ENCODE results near the gene ZC3H6. TPM values are rescaled to one million over a fixed set of nuclear protein-coding genes. Genes with fewer than 3 reads are reported as not detected.

ZC3H6 gene
- total RNA-seq, 1 experiment from 2014 or later, result 10.0 TPM

DNA sequence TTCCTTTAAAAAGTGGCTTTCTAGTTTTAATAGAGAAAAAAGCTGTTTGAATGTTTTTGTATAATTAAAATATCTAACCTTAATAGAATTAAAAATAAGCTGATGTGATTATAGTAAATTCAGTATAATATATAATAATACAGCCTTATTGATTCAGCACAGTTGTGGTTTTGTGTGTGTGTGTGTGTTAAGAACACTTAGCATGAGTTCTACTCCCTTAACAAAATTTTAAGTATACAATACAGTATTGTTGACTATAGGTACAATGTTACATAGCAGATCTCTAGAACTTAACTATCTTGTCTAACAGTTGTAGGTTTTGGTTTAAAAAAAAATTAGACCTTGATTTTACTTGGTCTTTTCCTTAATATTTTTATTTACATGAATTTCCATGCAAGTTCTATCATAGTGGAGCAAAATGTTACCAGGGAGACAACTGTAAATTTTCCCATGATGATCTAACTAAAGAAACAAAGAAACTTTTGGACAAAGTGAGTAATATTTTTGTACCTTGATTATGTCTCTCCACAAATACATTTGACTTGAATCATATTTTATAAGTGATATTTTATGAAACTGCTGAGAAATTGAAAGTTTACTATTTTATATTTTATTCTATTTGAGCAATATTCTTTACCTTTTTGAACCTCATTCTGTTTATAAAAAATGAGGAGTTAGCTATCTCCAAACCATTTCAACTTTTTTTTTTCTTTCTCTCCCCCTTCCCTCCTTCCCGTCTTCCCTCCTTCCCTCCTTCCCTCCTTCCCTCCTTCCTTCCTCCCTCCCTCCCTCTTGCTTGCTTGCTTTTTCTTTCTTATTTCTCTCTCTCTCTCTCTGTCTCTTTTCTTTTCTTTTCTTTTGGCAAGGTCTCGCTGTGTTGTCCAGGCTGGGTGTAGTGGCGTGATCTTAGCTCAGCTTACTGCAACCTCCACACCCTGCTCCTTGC lies 46.3 kb downstream of the ZC3H6 start:
- no peaks in the 10 kb centered on the region for H3K27me3 Mint-ChIP-seq (ENCODE audit: low read depth)
- ATAC-seq (no peak), DNase-seq (ENCODE audit: low spot score) (no peak)
- no peaks in the 10 kb centered on the region for H3K9me3 Mint-ChIP-seq
- H3K4me1 Mint-ChIP-seq, result peaks cover 10% of the 10 kb centered on the region
- TF ChIP-seq, protein P1, sequence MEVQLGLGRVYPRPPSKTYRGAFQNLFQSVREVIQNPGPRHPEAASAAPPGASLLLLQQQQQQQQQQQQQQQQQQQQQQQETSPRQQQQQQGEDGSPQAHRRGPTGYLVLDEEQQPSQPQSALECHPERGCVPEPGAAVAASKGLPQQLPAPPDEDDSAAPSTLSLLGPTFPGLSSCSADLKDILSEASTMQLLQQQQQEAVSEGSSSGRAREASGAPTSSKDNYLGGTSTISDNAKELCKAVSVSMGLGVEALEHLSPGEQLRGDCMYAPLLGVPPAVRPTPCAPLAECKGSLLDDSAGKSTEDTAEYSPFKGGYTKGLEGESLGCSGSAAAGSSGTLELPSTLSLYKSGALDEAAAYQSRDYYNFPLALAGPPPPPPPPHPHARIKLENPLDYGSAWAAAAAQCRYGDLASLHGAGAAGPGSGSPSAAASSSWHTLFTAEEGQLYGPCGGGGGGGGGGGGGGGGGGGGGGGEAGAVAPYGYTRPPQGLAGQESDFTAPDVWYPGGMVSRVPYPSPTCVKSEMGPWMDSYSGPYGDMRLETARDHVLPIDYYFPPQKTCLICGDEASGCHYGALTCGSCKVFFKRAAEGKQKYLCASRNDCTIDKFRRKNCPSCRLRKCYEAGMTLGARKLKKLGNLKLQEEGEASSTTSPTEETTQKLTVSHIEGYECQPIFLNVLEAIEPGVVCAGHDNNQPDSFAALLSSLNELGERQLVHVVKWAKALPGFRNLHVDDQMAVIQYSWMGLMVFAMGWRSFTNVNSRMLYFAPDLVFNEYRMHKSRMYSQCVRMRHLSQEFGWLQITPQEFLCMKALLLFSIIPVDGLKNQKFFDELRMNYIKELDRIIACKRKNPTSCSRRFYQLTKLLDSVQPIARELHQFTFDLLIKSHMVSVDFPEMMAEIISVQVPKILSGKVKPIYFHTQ (CRISPR knock-in tag; IDR thresholded peaks at IDR 0.05), result no peak
- TF ChIP-seq, protein P2, sequence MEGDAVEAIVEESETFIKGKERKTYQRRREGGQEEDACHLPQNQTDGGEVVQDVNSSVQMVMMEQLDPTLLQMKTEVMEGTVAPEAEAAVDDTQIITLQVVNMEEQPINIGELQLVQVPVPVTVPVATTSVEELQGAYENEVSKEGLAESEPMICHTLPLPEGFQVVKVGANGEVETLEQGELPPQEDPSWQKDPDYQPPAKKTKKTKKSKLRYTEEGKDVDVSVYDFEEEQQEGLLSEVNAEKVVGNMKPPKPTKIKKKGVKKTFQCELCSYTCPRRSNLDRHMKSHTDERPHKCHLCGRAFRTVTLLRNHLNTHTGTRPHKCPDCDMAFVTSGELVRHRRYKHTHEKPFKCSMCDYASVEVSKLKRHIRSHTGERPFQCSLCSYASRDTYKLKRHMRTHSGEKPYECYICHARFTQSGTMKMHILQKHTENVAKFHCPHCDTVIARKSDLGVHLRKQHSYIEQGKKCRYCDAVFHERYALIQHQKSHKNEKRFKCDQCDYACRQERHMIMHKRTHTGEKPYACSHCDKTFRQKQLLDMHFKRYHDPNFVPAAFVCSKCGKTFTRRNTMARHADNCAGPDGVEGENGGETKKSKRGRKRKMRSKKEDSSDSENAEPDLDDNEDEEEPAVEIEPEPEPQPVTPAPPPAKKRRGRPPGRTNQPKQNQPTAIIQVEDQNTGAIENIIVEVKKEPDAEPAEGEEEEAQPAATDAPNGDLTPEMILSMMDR (IDR thresholded peaks at IDR 0.05), result no peak
- TF ChIP-seq TCF7 (CRISPR knock-in tag; IDR thresholded peaks at IDR 0.05; ENCODE audit: low read depth), result no peak
- TF ChIP-seq GABPB1 (CRISPR knock-in tag; IDR thresholded peaks at IDR 0.05), result no peak
- no peak for TF ChIP-seq NR2C2 (CRISPR knock-in tag; IDR thresholded peaks at IDR 0.05)
- TF ChIP-seq ZNF232 (CRISPR knock-in tag; IDR thresholded peaks at IDR 0.05), result no peak
- TF ChIP-seq ZNF219 (CRISPR knock-in tag; IDR thresholded peaks at IDR 0.05; ENCODE audit: borderline replicate concordance), result no peak
- TF ChIP-seq, protein P3, sequence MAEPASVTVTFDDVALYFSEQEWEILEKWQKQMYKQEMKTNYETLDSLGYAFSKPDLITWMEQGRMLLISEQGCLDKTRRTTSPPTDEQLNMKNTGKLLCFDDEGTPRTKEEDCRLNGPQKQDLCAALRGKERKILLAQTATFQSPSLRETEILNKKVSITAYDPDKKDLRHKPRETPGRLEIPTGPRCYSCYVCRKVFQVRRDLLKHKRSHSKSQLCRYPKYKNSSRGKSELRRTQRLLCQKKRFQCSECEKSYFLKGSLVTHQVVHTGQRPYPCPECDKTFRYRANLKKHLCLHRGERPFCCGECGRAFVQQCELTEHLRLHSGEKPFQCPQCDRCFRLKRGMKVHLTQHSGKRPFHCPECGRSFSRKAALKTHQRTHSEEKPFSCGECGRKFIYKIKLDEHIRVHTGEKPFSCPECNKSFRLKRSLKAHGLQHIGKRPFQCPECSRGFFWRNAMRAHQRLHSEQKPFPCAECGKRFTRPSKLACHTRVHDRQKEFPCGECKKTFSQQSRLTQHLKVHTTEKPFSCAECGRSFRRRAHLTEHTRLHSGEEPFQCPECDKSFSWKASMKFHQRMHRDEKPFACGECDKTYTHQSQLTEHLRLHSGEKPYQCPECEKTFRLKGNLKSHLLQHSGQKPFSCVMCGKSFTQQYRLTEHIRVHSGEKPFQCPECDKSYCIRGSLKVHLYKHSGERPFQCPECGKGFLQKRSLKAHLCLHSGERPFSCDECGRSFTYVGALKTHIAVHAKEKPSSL (CRISPR knock-in tag; conservative IDR thresholded peaks at IDR 0.05), result no peak
- TF ChIP-seq TEAD1 (CRISPR knock-in tag; IDR thresholded peaks at IDR 0.05), result no peak
- no peak for TF ChIP-seq NR1H2 (CRISPR knock-in tag; IDR thresholded peaks at IDR 0.05)
- no peak for TF ChIP-seq ZNF121 (CRISPR knock-in tag; IDR thresholded peaks at IDR 0.05)
- TF ChIP-seq, protein P4, sequence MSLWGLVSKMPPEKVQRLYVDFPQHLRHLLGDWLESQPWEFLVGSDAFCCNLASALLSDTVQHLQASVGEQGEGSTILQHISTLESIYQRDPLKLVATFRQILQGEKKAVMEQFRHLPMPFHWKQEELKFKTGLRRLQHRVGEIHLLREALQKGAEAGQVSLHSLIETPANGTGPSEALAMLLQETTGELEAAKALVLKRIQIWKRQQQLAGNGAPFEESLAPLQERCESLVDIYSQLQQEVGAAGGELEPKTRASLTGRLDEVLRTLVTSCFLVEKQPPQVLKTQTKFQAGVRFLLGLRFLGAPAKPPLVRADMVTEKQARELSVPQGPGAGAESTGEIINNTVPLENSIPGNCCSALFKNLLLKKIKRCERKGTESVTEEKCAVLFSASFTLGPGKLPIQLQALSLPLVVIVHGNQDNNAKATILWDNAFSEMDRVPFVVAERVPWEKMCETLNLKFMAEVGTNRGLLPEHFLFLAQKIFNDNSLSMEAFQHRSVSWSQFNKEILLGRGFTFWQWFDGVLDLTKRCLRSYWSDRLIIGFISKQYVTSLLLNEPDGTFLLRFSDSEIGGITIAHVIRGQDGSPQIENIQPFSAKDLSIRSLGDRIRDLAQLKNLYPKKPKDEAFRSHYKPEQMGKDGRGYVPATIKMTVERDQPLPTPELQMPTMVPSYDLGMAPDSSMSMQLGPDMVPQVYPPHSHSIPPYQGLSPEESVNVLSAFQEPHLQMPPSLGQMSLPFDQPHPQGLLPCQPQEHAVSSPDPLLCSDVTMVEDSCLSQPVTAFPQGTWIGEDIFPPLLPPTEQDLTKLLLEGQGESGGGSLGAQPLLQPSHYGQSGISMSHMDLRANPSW (CRISPR knock-in tag; conservative IDR thresholded peaks at IDR 0.05; ENCODE audit: low read depth), result no peak
- ChIA-PET CTCF (interaction anchor here (0.6 kb wide), 1 partner anchor 323 kb away, joined by 4 read pairs; no protein-coding TSS in a partner anchor), POLR2A (interaction anchor here (0.6 kb wide), 1 partner anchor 149 kb away, joined by 9 read pairs; no protein-coding TSS in a partner anchor)
- peaks cover 3% of the 10 kb centered on the region; the same call in 1 of the 2 replicates for H3K36me3 Mint-ChIP-seq
- no peak overlapping the region for H3K27ac Mint-ChIP-seq
- no peak overlapping the region for H3K4me3 Mint-ChIP-seq

DNA sequence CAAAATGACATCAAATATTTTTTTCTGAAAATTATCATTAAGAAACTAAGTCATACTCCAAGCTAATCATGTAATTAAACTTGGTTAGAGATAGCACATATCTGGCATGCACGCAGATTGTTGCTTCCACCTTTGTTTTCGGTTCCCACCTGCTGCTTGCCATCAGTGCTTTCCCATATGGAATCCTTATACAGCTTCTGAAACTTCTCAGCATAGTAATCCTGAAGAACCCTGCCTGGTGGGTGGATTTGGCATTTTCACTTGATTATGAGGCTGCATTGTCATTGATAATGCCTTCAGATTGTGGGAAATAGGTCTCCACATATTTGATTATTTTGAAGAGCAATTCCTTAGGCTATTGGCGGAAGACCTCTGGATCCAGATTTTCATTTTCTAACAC lies 47.5 kb downstream of the ZC3H6 start:
- peaks cover 8% of the 10 kb centered on the region for H3K9me3 Mint-ChIP-seq
- H3K27ac Mint-ChIP-seq, result no peak overlapping the region; the same call in 1 of the 2 replicates
- H3K36me3 Mint-ChIP-seq, result peaks cover 12% of the 10 kb centered on the region
- peaks cover 10% of the 10 kb centered on the region for H3K4me1 Mint-ChIP-seq
- ChIA-PET CTCF (no interaction called here), POLR2A (no interaction called here)
- H3K27me3 Mint-ChIP-seq (ENCODE audit: low read depth), result no peaks in the 10 kb centered on the region
- no peak overlapping the region for H3K4me3 Mint-ChIP-seq
- ATAC-seq (no peak), DNase-seq (ENCODE audit: low spot score) (no peak)
- TF ChIP-seq ZNF423 (CRISPR knock-in tag; IDR thresholded peaks at IDR 0.05) (no peak), ZNF317 (CRISPR knock-in tag; IDR thresholded peaks at IDR 0.05; ENCODE audit: borderline replicate concordance, low read depth) (no peak), JAZF1 (CRISPR knock-in tag; IDR thresholded peaks at IDR 0.05) (no peak)
- TF ChIP-seq, protein P2 (IDR thresholded peaks at IDR 0.05), result no peak
- TF ChIP-seq, protein P5, sequence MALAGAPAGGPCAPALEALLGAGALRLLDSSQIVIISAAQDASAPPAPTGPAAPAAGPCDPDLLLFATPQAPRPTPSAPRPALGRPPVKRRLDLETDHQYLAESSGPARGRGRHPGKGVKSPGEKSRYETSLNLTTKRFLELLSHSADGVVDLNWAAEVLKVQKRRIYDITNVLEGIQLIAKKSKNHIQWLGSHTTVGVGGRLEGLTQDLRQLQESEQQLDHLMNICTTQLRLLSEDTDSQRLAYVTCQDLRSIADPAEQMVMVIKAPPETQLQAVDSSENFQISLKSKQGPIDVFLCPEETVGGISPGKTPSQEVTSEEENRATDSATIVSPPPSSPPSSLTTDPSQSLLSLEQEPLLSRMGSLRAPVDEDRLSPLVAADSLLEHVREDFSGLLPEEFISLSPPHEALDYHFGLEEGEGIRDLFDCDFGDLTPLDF (CRISPR knock-in tag; IDR thresholded peaks at IDR 0.05), result no peak

Measured in WTC11 (cell line).